HG03571 (cell line): Measurements from ENCODE around the gene MRS2.
"Not testable (repeated sequence)": the region's sequence is repeated elsewhere in the genome, so short reads cannot be mapped to it uniquely, and the experiment has no call there.

Experiments used
- ATAC-seq: cut with Tn5 transposase; IDR thresholded peaks from one replicate; pipeline ENCODE4 v1.9.1; 2021; ENCODE audit not compliant: unreplicated experiment

MRS2 gene

DNA sequence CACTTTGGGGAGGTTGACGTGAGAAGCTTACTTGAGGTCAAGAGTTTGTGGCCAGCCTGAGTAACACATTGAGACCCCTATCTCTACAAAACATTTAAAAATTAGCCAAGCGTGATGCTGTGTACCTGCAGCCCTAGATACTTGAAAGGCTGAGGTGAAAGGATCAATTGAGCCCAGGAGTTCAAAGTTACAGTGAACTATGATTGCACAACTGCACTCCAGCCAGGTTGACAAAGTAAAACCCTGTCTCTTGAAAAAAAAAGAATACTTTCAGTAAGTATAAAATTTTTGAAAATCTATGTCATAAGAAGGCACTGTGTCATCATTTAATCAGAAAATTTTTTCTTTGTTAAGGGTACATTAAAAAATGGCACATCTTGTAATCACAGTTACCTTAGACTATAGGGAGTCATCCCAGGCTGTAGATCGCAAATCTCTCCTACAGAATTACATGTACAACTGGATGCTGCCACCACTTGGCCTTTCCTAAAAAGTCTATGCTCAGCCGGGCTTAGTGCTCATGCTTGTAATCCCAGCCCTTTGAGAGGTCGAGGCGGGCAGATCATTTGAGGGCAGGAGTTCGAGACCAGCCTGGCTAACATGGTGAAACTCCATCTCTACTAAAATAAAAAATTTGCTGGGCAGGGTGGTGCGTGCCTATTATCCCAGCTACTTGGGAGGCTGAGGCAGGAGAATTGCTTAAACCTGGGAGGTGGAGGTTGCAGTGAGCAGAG is 17.0 kb upstream of the MRS2 start:
- peak; percentile 56 for ATAC-seq

DNA sequence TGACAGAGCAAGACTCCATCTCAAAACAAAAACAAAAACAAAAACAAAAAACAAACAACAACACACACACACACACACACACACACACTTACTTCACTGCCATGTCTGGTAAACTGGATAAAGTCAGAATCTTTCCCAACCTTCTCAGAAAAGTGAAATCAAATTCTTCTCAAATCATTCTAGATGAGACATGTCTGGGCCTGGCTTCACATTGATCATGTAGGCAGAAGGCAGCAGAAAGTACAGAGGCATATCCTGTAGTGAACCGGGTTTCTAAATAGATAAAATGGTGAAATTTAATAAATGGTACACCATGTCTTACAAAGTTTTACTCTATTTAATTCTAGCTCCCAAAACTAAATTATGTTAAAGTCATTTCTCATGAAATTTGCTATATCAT is 14.9 kb upstream of the MRS2 start:
- ATAC-seq = no peak

DNA sequence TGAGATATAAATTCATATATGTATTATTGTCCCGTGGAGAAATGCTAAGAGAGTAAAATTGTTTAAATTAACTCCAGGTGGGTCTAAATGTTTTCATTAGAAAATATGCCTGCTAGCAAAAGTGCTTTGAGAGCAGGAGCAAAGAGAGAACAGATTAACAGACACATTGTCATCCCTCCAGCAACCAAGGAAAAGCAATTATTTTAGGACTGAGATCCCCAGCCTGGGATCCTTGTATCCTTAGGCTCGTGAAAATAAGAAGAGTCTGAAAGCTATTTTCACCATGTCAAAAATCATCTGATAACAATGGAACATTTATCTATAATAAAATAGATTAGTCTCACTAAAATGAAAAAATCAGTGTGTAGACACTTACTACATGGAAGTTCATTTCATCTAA is 11.5 kb upstream of the MRS2 start:
- ATAC-seq = no peak

DNA sequence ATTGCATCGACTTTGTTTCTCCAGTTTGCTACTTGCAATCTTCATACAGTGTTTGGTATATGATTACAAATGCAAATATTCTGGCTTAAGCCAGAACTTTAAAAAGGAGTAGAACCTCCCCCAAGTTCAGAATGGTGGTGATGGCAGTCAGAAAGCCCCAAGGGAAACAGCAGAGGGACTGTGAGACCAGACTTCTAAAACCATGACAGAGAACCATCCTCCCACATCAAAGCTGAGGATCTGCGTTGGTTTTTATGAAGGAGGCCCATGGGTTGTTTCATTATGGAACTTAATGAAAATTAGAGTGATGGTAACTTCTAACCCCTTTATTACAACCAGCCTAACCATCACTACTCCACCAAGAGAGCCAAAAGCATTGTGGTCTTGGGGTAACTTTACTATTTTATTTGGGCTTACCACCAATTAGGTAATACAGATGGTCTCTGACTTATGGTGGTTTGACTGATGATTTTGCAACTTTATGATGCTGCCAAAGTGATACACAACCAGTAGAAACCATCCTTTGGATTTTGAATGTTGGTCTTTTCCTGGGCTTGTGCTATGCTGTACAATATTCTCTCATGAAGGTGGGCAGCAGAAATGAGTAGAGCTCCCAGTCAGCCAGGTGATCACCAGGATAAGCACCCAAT is 10.9 kb upstream of the MRS2 start:
- peak; percentile 91 for ATAC-seq

DNA sequence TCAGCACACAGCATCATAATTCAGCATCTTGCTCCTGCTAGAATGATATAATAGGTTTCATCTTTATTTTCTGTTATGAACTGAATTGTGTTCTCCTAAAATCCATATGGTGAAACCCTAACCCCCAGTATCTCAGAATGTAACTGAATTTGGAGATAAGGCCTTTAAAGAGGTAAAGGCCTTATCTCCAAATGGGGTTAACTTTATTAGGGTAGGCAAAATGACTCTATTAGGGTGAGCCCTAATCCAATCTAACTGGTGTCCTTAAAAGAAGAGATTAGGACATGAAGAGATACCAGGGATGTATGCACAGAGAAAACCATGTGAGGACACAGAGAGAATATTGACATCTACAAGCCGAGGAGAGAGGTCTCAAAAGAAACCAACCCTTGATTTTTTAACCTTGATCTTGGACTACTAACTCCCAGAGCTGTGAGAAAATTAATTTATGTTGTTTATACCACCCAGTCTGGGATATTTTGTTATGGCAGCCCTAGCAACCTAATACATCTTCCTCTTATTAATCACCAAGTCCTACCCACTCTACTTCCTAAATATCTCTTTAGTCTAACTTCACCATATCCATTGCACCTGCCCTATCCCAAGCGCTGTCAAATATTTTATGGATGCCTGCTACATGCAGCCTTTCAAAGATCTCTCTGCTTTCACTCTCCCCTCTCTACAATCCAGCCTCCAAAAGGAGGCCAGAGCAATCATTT is 8.5 kb upstream of the MRS2 start:
- no peak for ATAC-seq

DNA sequence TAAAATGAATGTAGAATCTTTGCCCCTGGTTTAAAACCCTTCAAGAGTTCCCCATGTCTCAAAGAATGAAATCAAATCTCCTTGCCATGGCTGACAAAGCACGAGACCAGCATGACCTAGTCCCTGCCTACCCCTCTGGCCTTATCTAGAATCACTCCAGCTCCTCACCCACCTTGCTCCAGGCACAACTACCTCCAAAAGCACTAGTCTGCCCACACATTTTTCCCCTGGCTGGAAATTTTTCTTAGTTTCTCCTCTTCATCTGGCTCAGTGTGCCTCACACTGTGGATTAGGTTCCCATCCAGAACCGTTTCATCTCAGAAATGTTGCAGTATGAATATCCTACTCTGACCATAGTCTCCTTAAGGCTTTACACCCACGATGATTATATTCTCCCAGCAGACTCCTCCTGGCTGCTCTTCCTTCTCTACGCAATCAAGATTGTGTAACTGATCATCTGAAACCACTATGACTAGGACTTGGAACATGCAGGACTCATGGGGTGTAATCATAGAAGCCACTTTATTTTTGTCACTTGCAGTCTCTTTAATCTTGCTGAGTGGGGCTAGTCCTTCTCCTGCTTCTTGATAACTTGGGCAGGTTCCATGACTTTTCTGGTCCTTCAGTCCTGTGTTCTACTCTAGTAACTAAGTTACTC is 7.8 kb upstream of the MRS2 start:
- no peak for ATAC-seq

DNA sequence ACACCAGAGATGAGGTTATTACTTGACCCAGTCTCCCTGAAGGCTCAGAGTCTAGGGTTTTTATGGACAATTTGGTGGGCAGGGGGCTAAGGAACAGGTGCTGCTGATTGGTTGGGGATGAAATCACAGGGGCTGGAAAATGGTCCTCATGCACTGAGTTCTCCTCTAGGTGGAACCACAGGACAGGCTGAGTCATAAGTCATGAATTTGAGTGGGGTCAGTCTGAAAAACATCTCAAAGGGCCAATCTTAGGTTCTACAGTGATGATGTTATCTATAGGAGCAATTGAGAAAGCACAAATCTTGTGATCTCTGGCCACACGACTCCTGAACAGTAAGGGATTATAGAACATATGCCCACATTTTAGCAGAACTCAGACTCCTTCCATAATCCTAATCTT is 5.9 kb upstream of the MRS2 start:
- ATAC-seq = no peak

DNA sequence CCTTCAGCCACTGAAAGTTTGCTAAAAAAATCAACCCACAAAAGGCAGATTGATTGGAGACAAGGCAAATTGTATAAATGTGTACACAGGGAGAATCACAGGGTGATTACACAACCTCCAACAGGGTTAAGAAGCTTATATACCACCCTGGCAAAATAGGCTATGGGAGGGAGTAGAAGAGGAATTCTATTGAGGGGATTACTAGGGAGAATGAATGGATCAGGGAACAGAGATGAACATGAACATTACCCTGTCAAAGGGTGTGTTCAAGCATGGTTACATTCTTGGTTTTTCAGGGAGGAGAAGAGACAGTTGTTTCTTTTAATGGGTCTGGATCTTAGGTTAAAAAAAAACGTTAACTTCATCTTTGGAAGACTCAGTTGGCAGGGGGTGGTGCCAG is 5.1 kb upstream of the MRS2 start:
- no peak for ATAC-seq

DNA sequence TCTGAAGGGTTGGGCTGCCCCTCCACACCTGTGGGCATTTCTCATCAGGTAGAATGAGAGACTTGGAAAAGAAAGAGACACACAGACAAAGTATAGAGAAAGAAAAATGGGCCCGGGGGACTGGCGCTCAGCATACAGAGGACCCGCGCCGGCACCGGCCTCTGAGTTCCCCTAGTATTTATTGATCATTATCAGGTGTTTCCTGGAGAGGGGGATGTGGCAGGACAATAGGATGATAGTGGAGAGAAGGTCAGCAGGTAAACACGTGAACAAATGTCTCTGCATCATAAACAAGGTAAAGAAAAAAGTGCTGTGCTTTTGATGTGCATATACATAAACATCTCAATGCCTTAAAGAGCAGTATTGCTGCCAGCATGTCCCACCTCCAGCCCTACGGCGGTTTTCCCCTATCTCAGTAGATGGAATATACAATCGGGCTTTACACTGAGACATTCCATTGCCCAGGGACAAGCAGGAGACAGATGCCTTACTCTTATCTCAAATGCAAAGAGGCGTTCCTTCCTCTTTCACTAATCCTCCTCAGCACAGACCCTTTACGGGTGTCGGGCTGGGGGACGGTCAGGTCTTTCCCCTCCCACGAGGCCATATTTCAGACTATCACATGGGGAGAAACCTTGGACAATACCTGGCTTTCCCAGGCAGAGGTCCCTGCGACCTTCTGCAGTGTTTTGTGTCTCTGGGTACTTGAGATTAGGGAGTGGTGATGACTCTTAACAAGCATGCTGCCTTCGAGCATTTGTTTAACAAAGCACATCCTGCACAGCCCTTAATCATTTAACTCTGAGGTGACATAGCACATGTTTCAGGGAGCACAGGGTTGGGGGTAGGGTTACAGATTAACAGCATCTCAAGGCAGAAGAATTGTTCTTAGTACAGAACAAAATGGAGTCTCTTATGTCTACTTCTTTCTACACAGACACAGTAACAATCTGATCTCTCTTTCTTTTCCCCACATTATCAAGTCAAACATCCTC is 2.4 kb upstream of the MRS2 start:
- not testable (repeated sequence) for ATAC-seq

DNA sequence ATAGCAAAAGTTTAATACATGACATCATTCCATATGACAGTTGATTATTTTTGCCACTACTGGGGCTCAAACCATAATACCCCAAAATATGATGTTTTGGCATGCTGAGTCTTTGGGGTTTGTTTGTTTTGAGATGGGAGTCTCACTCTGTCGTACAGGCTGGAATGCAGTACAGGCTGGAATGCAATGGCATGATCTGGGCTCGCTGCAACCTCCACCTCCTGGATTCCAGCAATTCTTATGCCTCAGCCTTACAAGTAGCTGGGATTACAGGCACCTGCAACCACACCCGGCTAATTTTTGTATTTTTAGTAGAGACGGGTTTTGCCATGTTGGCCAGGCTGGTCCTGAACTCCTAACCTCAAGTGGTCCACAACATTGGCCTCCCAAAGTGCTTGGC is 1.3 kb upstream of the MRS2 start:
- ATAC-seq = no peak

DNA sequence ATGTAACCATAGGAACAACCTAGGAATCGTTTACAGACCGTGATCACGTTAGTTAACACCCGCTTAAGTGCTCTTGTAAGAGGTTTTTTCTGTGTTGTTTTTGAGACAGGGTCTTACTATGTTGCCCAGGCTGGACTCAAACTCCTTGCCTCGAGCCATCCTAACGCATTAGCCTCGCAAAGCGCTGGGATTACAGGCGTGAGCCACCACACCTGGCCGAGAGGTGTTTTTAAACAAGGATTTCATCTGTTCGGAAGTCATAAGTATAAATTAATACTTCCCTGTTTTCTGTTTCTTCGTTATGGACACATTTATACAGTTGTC is 727 bp downstream of the MRS2 start:
- no peak for ATAC-seq

DNA sequence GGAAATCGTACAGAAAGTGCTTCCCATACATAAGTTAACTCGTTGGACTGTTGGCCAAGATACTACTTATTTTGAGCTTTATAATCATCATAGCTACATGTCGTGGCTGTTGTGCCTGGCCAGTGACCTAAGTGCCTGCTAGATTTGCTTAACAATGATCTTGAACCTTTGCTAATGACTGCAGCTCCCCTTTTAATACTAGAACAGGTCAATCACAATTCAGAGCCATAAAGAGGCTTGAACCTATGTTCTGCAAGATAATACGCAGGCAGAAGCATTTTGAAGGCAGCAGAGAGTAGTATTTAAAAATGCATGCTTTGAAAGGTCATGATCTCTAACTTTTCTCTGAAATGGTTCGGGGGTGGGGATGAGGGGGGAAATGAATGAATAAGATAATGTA is 2.5 kb downstream of the MRS2 start:
- ATAC-seq = no peak

DNA sequence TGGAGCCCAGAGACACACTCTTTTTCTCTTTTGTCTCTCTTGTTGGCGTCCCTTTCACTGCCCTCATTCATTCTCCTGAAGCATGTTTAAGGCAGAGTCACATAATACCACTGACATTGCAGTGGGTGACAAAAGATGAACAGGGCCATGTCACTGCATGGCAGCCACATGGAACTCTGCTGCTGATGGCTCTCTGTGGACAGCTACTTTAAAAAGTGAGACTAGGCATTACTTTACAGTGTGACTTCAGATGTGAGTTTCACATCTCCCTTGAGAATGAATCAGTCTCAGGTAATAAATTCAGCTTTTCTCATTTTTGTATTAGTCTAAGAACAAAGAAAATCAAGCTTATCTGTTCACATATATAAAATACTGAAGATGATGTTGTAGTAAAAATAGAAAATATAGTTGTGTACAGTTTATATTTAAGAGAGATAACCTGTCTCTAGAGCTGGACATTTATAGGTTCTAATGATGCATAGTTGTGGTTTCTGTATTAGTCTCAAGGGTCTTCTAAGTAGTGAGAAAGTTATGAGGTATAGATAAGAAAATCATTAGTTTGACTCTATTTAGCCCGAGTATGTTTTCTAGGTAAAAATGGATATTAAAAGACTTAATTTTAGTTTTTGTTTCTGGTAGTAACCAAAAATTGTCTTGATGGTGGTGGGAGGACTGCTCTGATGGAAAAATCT is 6.1 kb downstream of the MRS2 start:
- ATAC-seq = peak; percentile 94

DNA sequence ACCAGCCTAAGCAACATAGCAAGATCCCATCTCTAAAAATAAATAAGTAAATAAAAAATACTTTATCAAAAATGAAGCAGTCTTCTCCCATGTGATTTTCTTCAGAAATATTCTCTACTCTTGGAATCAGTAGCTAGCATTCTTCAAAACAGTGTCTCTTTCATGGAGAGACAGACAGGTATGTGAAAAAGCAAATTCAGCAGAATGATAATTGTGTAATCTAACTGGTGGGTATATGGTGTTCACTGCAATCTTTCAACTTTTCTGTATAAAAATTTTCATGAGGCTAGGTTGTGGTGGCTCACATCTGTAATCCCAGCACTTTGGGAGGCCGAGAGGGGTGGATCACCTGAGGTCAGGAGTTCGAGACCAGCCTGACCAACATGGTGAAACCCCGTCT is 7.9 kb downstream of the MRS2 start:
- no peak for ATAC-seq

DNA sequence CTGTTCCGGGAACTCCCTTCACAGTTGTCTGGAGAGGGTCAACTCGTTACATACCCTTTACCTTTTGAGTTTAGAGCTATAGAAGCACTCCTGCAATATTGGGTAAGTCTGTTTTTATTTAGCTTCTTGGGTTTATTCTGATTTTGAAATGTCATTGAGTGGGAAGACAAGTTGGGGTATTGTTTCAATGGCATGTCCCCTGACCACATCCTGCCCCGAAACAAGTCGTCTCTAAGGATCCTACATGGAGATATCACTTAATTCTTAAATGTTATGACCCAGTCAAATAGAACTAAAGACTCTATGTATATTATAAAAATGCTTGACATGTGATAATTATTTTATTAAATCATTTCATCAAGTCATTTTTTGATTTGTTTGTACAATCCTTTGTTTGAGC is 9.6 kb downstream of the MRS2 start:
- no peak for ATAC-seq

DNA sequence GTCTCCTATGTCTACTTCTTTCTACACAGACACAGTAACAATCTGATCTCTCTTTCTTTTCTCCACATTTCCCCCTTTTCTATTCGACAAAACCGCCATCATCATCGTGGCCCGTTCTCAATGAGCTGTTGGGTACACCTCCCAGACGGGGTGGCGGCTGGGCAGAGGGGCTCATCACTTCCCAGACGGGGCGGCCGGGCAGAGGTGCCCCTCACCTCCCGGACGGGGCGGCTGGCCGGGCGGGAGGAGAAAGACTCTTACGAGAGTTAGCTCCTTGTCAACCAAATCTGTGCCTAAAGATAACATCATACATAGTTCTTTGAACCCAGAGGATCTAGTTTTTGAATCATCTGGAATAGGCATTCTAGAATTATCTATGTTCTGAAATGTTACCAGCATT is 11.8 kb downstream of the MRS2 start:
- not testable (repeated sequence) for ATAC-seq

DNA sequence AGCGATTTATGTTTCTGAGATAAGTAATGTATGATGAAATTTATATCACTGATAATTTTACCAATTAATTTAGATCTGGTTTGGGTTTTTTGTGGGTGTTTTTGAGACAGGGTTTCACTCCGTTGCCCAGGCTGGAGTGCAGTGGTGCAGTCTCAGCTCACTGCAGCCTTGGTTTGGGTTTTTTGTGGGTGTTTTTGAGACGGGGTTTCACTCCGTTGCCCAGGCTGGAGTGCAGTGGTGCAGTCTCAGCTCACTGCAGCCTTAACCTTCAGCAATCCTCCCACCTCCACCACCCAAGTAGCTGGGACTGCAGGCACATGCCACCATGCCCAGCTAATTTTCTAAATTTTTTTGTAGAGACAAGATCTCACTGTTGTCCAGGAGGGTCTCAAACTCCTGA is 13.0 kb downstream of the MRS2 start:
- no peak for ATAC-seq

DNA sequence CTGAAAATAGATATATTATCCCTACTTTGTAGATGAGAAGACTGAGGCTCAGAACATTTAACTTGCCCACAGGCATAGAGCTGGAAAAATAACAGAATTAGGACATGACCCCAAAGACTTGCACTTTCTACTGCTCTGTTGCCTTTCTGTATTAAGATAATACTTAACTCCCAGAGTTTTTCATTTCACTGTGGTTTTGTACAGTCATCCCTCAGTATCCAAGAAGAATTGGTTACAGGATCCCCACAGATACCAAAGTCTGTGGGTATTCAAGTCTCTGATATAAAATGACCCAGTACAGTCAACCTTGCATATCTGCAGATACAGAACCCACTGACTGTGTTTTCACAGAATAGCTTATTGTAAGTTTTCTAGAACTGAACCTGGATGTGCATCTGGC is 16.8 kb downstream of the MRS2 start:
- ATAC-seq = no peak

DNA sequence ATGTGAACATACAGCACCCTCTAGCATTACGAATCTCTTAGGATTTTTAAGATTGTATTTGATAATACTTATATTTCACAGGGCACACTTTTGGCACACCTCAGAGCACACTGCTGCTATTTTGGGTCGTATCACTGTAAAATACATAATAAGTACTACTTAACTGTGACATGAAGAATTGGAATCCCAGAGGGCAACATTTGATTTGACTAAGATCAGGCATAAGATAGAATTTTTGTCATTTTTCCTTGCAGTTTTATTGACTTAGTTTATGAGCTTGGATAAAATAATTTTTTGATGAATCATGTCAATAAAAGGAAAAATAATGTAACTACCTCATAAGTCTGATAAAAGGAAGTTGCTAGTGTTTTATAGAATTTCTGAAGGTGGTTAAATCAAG is 22.4 kb downstream of the MRS2 start:
- no peak for ATAC-seq
